Colonic mucosa (tissue), 4 donors: ENCODE measurements around the gene E4F1. TPM values are rescaled to one million over a fixed set of nuclear protein-coding genes. Genes with fewer than 3 reads are reported as not detected.

Experiments
- DNase-seq: peaks from one replicate; pipeline ENCODE4 v3.0.0-alpha.2; 2020
- H3K27ac ChIP-seq: fragments of 200-600 bp; one replicate; pipeline ENCODE4 v1.8.0; 2021
- H3K27me3 ChIP-seq: fragments of 200-600 bp; one replicate; pipeline ENCODE4 v1.8.0; 2021
- H3K36me3 ChIP-seq: fragments of 200-600 bp; one replicate; pipeline ENCODE4 v1.8.0; 2021
- H3K4me1 ChIP-seq: fragments of 200-600 bp; one replicate; pipeline ENCODE4 v1.8.0; 2021; ENCODE audit warnings: mild to moderate bottlenecking
- H3K4me3 ChIP-seq: fragments of 200-600 bp; one replicate; pipeline ENCODE4 v1.8.0; 2021
- H3K9ac ChIP-seq, 2 donors: one replicate each; pipeline ENCODE4 v1.7.0; 2013; ENCODE audit warnings: control low read depth in 2 of 2, low read depth in 2 of 2, low read length in 2 of 2
- H3K9me3 ChIP-seq: fragments of 200-600 bp; one replicate; pipeline ENCODE4 v1.8.0; 2021
- intact Hi-C: fragments of 100-400 bp; cut with DNase I; formaldehyde crosslinking; loops from one replicate; pipeline ENCODE4 v1.14.1; 2022
- total RNA-seq, 2 donors: library from RNA; stranded (reverse); fragmentation: NEBNext Ultra II Directional in 1 of 2; extraction: Animal tissue kit (Norgen Biotek cat#: 25700) in 1 of 2; gene quantifications; one replicate each; pipeline ENCODE4 v1.2.1, GENCODE V29; 2021
- TF ChIP-seq, protein P1 (sequence below): fragments of 200-600 bp; IDR thresholded peaks from one replicate; pipeline ENCODE4 v1.8.0; 2022; ENCODE audit warnings: antibody characterized with exemption, mild to moderate bottlenecking
- donor health status: healthy.
- donor health status: DM: no; HTN: no; CAD: no.
- donor health status: DM: no; HTN: no; CAD: no.

E4F1 gene, protein sequence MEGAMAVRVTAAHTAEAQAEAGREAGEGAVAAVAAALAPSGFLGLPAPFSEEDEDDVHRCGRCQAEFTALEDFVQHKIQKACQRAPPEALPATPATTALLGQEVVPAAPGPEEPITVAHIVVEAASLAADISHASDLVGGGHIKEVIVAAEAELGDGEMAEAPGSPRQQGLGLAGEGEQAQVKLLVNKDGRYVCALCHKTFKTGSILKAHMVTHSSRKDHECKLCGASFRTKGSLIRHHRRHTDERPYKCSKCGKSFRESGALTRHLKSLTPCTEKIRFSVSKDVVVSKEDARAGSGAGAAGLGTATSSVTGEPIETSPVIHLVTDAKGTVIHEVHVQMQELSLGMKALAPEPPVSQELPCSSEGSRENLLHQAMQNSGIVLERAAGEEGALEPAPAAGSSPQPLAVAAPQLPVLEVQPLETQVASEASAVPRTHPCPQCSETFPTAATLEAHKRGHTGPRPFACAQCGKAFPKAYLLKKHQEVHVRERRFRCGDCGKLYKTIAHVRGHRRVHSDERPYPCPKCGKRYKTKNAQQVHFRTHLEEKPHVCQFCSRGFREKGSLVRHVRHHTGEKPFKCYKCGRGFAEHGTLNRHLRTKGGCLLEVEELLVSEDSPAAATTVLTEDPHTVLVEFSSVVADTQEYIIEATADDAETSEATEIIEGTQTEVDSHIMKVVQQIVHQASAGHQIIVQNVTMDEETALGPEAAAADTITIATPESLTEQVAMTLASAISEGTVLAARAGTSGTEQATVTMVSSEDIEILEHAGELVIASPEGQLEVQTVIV
- total RNA-seq: 10 to 100 TPM; 19.9 to 37.4 TPM

DNA sequence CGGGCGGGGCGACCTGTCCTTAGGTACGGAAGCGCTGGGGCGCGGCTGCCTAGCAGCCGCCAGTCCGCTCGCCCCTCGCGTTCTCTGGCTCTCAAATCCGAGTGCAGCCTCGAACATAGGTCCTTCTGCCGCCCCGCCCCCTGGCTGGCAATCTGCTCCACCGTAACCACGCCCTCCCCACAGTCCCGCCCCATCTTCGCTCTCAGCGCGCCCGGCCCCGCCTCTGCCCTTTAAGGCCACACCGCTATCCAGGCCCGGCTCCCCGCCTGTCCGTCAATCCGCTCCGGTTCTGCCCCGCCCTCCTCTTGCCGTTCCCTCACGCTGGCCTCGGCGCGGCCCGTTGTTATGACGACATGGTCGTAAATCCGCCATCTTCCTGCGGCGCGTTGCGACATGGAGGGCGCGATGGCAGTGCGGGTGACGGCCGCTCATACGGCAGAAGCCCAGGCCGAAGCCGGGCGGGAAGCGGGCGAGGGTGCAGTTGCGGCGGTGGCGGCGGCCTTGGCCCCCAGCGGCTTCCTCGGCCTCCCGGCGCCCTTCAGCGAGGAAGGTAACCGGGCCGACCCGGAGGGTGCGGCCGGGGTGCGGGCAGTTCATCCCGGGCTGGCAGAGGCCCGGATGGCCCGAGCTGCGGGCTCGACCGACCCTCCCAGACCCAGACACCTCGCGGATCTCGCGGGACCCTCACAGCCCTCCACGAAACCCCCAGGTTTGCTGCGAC lies at the start of gene E4F1:
E4F1 (plus strand) TSS at position 371 of the 721 bp plus-strand sequence; CDS start at position 394, 23 bp downstream.
- intact Hi-C loops: no loop called here
- Histone ChIP-seq H3K9ac (peak within 1 kb of the TSS; percentile 84 to 91), H3K4me3 (peak within 1 kb of the TSS; percentile 74), H3K4me1 (no peaks in the 10 kb centered on the region), H3K27ac (peak within 1 kb of the TSS; percentile 71), H3K36me3 (no peaks in the 10 kb centered on the region), H3K9me3 (no peaks in the 10 kb centered on the region), H3K27me3 (no peaks in the 10 kb centered on the region)
- TF ChIP-seq, protein P1, sequence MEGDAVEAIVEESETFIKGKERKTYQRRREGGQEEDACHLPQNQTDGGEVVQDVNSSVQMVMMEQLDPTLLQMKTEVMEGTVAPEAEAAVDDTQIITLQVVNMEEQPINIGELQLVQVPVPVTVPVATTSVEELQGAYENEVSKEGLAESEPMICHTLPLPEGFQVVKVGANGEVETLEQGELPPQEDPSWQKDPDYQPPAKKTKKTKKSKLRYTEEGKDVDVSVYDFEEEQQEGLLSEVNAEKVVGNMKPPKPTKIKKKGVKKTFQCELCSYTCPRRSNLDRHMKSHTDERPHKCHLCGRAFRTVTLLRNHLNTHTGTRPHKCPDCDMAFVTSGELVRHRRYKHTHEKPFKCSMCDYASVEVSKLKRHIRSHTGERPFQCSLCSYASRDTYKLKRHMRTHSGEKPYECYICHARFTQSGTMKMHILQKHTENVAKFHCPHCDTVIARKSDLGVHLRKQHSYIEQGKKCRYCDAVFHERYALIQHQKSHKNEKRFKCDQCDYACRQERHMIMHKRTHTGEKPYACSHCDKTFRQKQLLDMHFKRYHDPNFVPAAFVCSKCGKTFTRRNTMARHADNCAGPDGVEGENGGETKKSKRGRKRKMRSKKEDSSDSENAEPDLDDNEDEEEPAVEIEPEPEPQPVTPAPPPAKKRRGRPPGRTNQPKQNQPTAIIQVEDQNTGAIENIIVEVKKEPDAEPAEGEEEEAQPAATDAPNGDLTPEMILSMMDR: no peak
- DNase-seq: peak; percentile 99

DNA sequence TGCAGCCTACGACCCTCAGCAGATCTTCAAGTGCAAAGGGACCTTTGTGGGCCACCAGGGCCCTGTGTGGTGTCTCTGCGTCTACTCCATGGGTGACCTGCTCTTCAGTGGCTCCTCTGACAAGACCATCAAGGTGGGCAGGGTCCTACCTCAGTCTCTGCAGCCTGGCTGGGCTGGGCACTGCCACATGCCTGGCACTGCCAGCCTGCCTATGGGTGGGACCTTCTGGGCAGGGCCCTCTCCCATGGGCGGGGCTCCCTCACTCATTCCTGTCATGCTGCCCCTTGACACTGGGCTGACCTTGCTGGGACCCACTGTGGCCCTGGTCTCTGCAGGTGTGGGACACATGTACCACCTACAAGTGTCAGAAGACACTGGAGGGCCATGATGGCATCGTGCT lies 49.5 kb upstream of the E4F1 start:
- H3K9ac ChIP-seq: no peak overlapping the region
- H3K36me3 ChIP-seq: peaks cover 10% of the 10 kb centered on the region
- no peaks in the 10 kb centered on the region for H3K9me3 ChIP-seq
- DNase-seq: no peak
- H3K27me3 ChIP-seq: no peaks in the 10 kb centered on the region
- TF ChIP-seq, protein P1: no peak
- no peaks in the 10 kb centered on the region for H3K4me1 ChIP-seq
- intact Hi-C loops: no loop called here
- no peak overlapping the region for H3K27ac ChIP-seq
- H3K4me3 ChIP-seq: no peak overlapping the region

DNA sequence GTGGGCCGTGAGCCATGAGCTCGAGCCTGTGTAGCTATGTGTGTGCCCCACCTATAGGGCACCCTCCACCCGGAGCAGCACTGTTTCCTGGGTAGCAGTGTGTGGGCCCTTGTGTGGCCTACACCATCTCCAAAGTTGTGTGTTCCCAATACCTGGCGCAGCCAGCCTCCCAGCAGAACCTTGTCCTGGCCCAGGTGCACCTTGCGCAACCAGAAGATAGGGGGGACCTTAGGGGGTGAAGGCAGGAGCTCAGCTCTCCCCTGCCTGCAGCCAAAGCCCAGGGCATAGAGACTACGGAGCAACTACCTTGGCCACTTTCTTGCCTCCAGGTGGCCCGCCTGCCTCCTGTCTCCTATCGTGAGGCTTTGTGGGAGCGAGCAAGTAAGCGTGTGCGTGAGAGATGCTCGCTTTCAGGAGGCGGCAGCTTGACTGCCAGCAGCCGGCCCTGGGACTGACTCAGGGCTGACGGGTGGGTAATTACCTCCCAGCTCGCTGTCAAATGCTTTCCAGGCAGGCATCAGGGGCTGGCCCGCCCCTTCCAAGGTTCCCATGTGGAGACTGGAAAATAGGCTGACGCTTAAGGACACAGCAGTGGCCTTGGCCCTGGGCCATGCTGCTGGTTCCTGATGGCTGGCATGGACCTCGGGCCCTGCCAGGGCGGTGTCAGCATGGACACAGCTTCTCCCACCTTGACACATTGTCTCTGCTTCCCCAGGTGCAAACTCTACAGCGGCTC lies 48.8 kb upstream of the E4F1 start:
- TF ChIP-seq, protein P1: no peak
- intact Hi-C loops: no loop called here
- no peaks in the 10 kb centered on the region for H3K27me3 ChIP-seq
- H3K36me3 ChIP-seq: peaks cover 10% of the 10 kb centered on the region
- no peak for DNase-seq
- no peak overlapping the region for H3K9ac ChIP-seq
- no peak overlapping the region for H3K4me3 ChIP-seq
- H3K4me1 ChIP-seq: no peaks in the 10 kb centered on the region
- no peak overlapping the region for H3K27ac ChIP-seq
- no peaks in the 10 kb centered on the region for H3K9me3 ChIP-seq

DNA sequence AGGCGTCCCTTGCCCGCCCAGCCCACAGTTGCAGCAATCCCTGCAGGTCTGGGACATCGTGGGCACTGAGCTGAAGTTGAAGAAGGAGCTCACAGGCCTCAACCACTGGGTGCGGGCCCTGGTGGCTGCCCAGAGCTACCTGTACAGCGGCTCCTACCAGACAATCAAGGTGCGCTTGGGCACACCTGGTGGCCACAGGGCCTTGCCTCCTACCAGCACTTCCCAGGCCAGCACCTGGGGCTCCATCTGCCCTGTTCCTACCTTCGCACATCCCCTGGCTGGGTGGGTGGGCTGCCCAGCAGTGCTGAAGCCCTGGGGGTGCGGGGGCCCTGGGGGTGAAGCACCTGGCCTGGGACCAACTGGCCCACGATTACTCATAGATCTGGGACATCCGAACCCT lies 47.9 kb upstream of the E4F1 start:
- TF ChIP-seq, protein P1: no peak
- no peaks in the 10 kb centered on the region for H3K27me3 ChIP-seq
- H3K27ac ChIP-seq: no peak overlapping the region
- H3K36me3 ChIP-seq: peaks cover 10% of the 10 kb centered on the region
- DNase-seq: no peak
- no peaks in the 10 kb centered on the region for H3K4me1 ChIP-seq
- no peak overlapping the region for H3K9ac ChIP-seq
- no peak overlapping the region for H3K4me3 ChIP-seq
- H3K9me3 ChIP-seq: no peaks in the 10 kb centered on the region
- intact Hi-C loops: no loop called here

DNA sequence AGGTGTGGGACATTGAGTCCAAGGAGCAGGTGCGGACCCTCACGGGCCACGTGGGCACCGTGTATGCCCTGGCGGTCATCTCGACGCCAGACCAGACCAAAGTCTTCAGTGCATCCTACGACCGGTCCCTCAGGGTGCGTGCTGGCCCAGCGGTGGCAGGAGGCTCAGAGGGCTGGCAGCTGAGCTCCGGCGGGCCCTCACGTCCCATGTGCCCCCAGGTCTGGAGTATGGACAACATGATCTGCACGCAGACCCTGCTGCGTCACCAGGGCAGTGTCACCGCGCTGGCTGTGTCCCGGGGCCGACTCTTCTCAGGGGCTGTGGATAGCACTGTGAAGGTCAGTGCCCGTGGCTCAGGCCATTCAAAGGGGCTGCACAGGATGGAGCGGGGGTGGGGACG lies 47.3 kb upstream of the E4F1 start:
- Histone ChIP-seq H3K4me3 (no peak overlapping the region), H3K4me1 (no peaks in the 10 kb centered on the region), H3K9me3 (no peaks in the 10 kb centered on the region), H3K27ac (no peak overlapping the region), H3K27me3 (no peaks in the 10 kb centered on the region), H3K9ac (no peak overlapping the region), H3K36me3 (peaks cover 10% of the 10 kb centered on the region)
- intact Hi-C loops: no loop called here
- TF ChIP-seq, protein P1: no peak
- no peak for DNase-seq
